HepG2 (cell line): Measurements from ENCODE around the gene TRANK1. TPM values are rescaled to one million over a fixed set of nuclear protein-coding genes. Genes with fewer than 3 reads are reported as not detected.
A peak's percentile ranks its signal among the peaks of the same experiment; 100 is the strongest.

ENCODE experiments used
- ATF6 ChIP-seq: sonication (generic); formaldehyde crosslinking; conservative IDR thresholded peaks from 2 replicates; pipeline ENCODE4 v1.4.0; 2020; ENCODE audit warnings: missing genetic modification reagents
- ELF3 ChIP-seq: IDR thresholded peaks from 2 replicates; pipeline ENCODE4 v1.6.1; 2016; ENCODE audit warnings: missing genetic modification reagents, missing compliant biosample characterization
- KLF13 ChIP-seq: sonication (generic); formaldehyde crosslinking; IDR thresholded peaks from 2 replicates; pipeline ENCODE4 v1.4.0; 2020; ENCODE audit warnings: mild to moderate bottlenecking, missing genetic modification reagents
- MATR3 ChIP-seq: sonication (generic); formaldehyde crosslinking; IDR thresholded peaks from 2 replicates; pipeline ENCODE4 v1.4.0; 2020; ENCODE audit warnings: missing genetic modification reagents
- SCMH1 ChIP-seq: sonication (generic); formaldehyde crosslinking; IDR thresholded peaks from 2 replicates; pipeline ENCODE4 v1.9.0; 2021; ENCODE audit warnings: missing genetic modification reagents, mild to moderate bottlenecking, borderline replicate concordance
- SIX1 ChIP-seq: sonication (generic); formaldehyde crosslinking; IDR thresholded peaks from 2 replicates; pipeline ENCODE4 v1.4.0; 2020; ENCODE audit warnings: missing genetic modification reagents, borderline replicate concordance
- SRY ChIP-seq: sonication (generic); formaldehyde crosslinking; IDR thresholded peaks from 2 replicates; pipeline ENCODE4 v1.8.0; 2022; ENCODE audit warnings: mild to moderate bottlenecking, missing genetic modification reagents
- ZFAT ChIP-seq: sonication (generic); formaldehyde crosslinking; conservative IDR thresholded peaks from 2 replicates; pipeline ENCODE4 v1.8.1; 2023; ENCODE audit warnings: missing genetic modification reagents, inconsistent platforms
- ZKSCAN5 ChIP-seq: sonication (generic); formaldehyde crosslinking; IDR thresholded peaks from 2 replicates; pipeline ENCODE4 v1.5.1; 2020; ENCODE audit warnings: mild to moderate bottlenecking, missing genetic modification reagents
- ZNF225 ChIP-seq: sonication (generic); formaldehyde crosslinking; IDR thresholded peaks from 2 replicates; pipeline ENCODE4 v1.4.0; 2020; ENCODE audit warnings: mild to moderate bottlenecking, missing genetic modification reagents
- ZNF260 ChIP-seq: sonication (generic); formaldehyde crosslinking; IDR thresholded peaks from 2 replicates; pipeline ENCODE4 v1.4.0; 2020; ENCODE audit warnings: missing genetic modification reagents, low read depth, mild to moderate bottlenecking, borderline replicate concordance
- polyA plus RNA-seq, 8 experiments: library from polyadenylated mRNA; depleted of rRNA in 3 of 8; stranded (reverse) in 7 of 8; unstranded in 1 of 8; fragments of >200 nt; fragmentation: Illumina TruSeq in 4 of 8; extraction: Trizol in 4 of 8; gene quantifications; 2 replicates each; pipeline versions ENCODE4 v1.2.1 to v1.2.3, GENCODE V29; 2011 to 2016; ENCODE audit warnings: low read depth in 4 of 8, missing spikeins in 1 of 8, mixed read lengths in 1 of 8; ENCODE audit not compliant: insufficient read depth in 1 of 8
- total RNA-seq, 5 experiments: library from RNA; depleted of rRNA; stranded (reverse); fragments of >200 nt; fragmentation: Illumina TruSeq; extraction: Trizol; gene quantifications; 2 replicates each; pipeline ENCODE4 v1.2.3, GENCODE V29; 2016; ENCODE audit warnings: low read depth in 1 of 5
- TF ChIP-seq, protein P1 (sequence below): sonication (generic); formaldehyde crosslinking; IDR thresholded peaks from 2 replicates; pipeline ENCODE4 v1.4.0; 2020; ENCODE audit warnings: missing genetic modification reagents, borderline replicate concordance

TRANK1 gene
- total and polyA plus RNA-seq, 2 of the 13 experiments (the other 11 are each of a cell fraction or from before 2014, with no cell fraction given): 0.13 to 0.32 TPM

GRCh38 chr3:36992806-36993325 is 48.0 kb upstream of the TRANK1 start, which contains the start of gene EPM2AIP1 (continued):
- TF ChIP-seq ZNF225: peak; percentile 91; the same call in 1 of the 2 replicates
- TF ChIP-seq, protein P1, sequence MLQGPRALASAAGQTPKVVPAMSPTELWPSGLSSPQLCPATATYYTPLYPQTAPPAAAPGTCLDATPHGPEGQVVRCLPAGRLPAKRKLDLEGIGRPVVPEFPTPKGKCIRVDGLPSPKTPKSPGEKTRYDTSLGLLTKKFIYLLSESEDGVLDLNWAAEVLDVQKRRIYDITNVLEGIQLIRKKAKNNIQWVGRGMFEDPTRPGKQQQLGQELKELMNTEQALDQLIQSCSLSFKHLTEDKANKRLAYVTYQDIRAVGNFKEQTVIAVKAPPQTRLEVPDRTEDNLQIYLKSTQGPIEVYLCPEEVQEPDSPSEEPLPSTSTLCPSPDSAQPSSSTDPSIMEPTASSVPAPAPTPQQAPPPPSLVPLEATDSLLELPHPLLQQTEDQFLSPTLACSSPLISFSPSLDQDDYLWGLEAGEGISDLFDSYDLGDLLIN: peak; percentile 89; the same call in 1 of the 2 replicates
- no peak for TF ChIP-seq KLF13 (CRISPR knock-in tag)
- TF ChIP-seq SIX1 (CRISPR knock-in tag): no peak
- no peak for TF ChIP-seq SCMH1 (CRISPR knock-in tag)
- TF ChIP-seq SRY (CRISPR knock-in tag): no peak; the same call in none of the 2 replicates
- peak; percentile 41; the same call in 1 of the 2 replicates for TF ChIP-seq ELF3 (CRISPR knock-in tag)
- TF ChIP-seq MATR3 (CRISPR knock-in tag): no peak
- no peak; the same call in 1 of the 2 replicates for TF ChIP-seq ZKSCAN5 (CRISPR knock-in tag)
- TF ChIP-seq ZFAT (CRISPR knock-in tag): no peak
- TF ChIP-seq ZNF260: no peak
- no peak for TF ChIP-seq ATF6 (CRISPR knock-in tag)
